Stimulated activated CD8-positive, alpha-beta memory T cell treated with anti-CD3 and anti-CD28 coated beads, Interleukin-4, amount 100 ng/mL, for 48 hours (primary cell): ENCODE results near the gene SRGAP2B.
"Not testable (repeated sequence)": the region's sequence is repeated elsewhere in the genome, so short reads cannot be mapped to it uniquely, and the experiment has no call there.

Experiments
- DNase-seq: peaks from one replicate; pipeline ENCODE4 v3.0.0-alpha.2; 2020

SRGAP2B gene

DNA sequence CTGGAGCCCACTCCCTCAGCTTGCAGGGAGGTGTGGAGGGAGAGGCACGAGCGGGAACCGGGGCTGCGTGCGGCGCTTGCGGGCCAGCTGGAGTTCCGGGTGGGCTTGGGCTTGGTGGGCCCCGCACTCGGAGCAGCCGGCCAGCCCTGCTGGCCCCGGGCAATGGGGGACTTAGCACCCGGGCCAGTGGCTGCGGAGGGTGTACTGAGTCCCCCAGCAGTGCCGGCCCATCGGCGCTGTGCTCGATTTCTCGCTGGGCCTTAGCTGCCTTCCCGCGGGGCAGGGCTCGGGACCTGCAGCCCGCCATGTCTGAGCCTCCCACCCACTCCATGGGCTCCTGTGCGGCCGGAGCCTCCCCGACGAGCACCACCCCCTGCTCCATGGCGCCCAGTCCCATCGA lies 104.5 kb downstream of the SRGAP2B start:
- not testable (repeated sequence) for DNase-seq

GRCh38 chr1:144987131-144987530 lies 108.0 kb downstream of the SRGAP2B start:
- DNase-seq: not testable (repeated sequence)

DNA sequence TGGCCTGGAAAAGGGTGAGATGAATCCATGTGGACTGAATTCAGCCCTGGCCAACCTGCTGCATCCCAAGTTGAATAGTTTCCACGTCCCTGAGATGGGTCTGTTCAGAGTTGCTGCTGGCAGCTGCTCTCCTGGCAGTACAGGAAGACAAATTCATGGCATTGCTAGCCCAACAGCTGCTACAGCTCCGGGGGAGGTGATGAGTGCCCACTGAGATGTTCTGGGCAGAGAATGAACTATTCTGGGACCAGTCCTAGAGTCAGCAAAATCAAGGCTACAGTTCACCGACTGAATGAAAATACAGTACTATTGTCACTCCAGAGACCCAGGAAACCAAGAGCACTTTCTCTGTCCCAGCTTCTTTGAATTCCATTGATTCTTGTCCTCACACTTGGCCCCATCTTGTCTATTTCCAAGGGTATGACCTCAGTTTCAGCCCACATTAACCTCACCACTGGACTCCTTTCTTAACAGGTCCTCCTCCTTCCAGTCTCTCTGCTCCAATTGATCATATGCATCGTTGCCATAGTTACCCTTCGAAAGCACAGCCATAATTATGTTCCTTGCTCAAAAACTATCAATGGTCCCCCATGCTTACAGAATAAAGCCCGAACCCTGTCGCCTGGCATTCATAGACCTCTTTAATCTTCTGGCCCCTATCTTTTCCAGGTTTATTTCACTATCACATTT lies 108.8 kb downstream of the SRGAP2B start:
- not testable (repeated sequence) for DNase-seq

DNA sequence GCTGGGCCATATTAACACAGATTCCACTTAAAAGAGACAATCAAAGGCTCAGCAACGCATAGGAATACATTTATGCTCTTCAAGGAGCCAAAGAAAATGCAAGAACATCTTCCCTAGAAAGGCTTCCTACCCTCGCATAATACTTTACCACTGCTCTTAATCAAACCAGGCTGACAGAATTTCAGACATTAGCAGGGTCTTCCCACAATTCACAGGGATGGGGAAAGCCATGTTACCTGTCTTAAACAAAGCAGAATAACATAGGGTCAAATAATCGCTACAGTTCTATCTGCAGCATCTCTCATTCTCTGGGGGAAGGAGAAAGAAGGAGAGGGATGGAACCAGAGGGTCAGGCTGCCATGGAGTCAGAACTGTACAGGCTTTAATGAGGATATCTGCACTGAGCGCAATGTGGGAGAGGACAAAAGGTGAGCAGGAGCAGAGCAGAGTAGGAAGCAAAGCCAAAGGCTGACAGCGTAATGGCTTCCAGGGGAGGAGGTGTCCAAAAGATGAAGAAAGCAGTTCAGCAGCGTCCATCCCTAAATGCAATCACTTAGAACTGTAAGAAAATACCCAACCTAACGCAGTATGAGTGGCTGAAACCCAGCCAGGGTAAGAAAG lies 109.5 kb downstream of the SRGAP2B start:
- DNase-seq: not testable (repeated sequence)

DNA sequence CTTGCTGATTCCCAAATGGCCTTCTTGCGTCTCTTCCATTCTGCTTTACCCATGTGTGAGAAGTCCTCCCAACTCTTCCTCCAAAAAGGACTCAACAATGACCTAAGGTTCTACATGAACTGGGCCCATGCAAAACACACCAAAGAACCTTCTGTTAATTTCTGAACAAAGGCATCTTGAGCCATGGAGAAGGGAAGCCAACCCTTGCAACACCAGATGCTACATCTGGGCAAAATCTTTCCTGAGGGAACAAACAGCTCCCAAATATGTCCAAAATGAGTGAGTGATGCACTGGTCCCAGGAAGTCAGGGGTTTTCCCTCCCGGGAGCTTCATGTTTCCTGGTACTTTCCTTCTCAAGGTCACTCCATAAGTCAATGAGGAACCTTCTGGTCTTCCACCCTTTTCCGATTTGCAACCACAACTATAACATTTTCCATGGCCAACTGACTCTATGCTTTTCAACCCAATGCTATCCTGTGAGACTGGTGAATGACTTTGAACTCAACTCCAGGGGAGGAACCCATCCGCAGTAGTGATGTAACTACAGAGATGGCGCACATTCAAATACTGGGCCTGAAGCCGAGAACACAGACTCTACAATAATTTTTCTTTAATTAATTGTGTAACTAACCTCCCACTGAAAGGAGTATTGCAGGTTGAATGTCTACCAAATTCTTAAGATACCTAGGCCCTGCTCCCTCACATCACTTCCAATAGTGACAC lies 112.2 kb downstream of the SRGAP2B start:
- DNase-seq: not testable (repeated sequence)

DNA sequence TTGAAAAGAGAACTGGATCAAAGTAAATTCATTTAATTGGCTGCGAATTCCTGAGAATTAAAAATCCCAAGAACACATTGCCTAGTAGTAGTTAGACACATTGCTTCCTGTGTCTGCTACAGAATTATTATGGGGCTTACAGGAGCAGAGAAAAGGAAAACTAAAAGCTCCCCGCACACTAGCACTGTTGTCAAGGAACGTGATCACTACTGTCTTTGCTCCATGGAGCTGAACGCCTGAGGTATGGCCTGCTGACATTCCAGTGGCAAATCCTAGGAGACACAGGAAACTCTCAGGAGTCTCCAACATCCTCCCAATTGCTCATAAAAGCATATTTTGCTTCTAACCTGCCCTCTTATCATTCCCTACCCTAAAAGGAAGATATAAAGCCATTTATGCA lies 114.0 kb downstream of the SRGAP2B start:
- not testable (repeated sequence) for DNase-seq

GRCh38 chr1:144979960-144980595 lies 115.0 kb downstream of the SRGAP2B start:
- not testable (repeated sequence) for DNase-seq

- DNase-seq: not testable (repeated sequence)
These were observed 117.3 kb downstream of the SRGAP2B start for GRCh38 chr1:144977856-144978255.

DNA sequence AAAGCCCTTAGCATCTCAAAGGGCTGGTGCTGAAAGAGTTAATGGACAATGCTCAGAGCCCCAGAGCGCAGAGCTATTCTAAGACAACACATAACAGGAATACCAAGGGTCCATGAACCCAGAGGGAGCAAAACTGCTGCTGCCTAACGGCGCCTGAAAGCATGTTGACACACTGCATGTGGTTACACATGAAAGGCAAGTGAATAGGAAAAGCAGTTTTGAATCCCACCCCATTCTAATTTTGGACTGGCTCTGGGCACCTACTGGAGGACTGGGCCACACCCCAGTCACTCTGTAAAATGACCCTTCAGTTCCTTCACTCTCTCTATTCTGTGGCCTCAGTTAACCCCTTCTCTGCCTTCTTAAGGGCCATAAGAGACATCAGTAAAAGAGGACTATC lies 123.2 kb downstream of the SRGAP2B start:
- DNase-seq: not testable (repeated sequence)

GRCh38 chr1:144966488-144966887 lies 128.6 kb downstream of the SRGAP2B start:
- not testable (repeated sequence) for DNase-seq

GRCh38 chr1:144964765-144965164 lies 130.4 kb downstream of the SRGAP2B start:
- DNase-seq: not testable (repeated sequence)

DNA sequence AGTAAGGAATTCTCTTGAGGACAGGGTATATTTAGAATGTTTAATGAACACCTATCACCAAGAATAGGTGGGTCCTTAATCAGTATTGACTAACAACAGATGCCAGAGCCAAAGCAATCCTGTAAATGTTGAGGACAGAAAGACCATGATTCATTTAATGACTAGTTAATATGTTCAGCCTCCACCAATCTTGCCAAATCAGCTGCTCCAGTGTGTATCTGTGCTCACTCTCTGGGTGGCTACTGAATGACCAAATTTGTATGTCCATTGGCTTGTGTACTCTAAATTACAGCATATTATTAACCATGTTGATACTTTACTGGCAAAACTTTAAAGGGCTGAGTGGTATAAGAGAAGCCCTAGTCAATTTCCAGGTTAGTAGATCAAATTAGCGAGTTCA lies 130.9 kb downstream of the SRGAP2B start:
- DNase-seq: not testable (repeated sequence)

GRCh38 chr1:144963571-144963970 lies 131.6 kb downstream of the SRGAP2B start:
- not testable (repeated sequence) for DNase-seq

GRCh38 chr1:144961604-144962583 lies 133.2 kb downstream of the SRGAP2B start:
- not testable (repeated sequence) for DNase-seq

DNA sequence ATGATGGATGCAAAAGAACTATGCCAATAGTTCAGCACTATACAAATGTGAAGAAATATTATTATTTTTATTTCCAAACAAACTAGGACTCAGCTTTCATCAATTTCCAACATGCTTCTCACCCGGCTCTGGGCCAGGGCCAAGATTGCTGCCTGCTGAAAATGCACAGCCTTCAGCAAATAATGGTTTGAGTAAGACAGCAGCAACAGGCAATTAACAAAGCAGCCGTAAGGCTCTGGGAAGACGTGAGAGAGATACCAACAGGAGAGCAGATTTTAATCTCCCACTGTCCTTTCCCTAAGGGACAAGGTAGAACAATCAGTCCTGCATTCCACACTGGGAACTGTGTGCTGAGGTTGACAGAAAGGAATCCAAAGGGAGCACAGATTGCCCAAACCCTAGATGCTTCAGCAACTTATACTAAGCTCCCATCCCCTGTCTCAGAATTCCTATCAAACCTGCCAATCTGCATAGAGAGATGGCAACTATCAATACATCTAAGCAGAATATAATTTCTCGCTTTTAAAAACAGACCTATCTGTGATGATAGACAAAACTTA lies 134.1 kb downstream of the SRGAP2B start:
- not testable (repeated sequence) for DNase-seq

DNA sequence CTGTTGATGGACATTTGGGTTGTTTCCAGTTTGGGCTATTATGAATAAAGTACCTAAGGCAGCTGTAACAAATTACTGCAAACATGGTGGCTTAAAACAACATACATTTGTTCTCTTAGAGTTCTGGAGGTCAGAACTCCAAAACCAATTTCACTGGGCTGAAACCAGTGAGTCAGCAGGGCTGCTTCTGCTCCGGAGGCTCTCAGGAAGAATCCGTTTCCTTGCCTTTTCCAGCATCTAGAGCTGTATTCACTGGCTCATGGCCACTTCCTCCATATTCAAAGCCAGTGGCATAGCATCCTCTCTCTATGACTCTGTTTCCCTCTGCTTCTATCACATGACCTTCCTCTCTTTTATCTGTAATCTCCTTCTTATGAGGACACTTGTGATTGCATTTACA lies 146.7 kb downstream of the SRGAP2B start:
- DNase-seq: not testable (repeated sequence)

GRCh38 chr1:144947495-144947894 lies 147.6 kb downstream of the SRGAP2B start:
- DNase-seq: not testable (repeated sequence)

DNA sequence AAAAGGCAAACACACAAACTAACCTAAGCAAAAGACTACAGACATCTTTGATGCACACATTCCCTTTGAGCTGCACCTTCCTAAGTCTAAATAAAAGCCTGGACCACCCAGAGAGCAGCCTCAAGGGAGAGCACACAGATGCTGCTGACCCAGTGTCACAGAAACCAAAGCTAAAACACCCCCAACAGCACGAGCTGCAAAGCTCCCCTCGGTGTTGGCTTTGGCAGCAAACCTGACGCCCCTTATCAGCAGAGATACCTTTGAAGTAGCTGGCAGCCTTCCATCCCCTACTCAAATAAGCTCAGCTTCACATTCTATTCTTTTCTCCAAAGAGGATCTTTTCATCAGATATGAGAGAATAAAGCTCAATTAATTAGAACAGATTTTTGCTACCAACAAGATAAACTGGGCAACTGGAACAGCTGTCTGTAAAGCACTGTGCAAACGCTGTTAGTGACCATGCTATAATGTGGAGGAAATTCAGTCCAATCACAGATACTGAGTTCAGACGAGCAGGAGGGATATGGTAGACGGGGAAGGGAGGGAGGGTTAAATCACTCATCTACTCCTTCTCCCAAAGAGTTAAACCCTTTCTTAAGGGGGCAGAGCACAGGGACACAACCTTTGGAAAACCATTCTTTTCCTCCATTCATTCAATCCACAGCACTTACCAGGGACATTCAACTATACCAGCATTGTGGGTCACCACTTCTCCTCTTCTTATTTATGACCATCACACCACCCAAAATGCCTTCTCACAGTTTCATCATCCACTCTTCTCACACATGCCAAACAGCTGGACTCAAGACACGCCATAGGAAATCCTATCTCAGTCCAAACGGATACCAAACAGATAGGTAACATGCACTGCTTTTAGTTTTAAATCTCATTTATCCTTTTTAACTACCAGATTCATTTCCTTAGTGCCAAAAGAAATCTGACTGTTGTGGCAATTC lies 148.3 kb downstream of the SRGAP2B start:
- DNase-seq: not testable (repeated sequence)

DNA sequence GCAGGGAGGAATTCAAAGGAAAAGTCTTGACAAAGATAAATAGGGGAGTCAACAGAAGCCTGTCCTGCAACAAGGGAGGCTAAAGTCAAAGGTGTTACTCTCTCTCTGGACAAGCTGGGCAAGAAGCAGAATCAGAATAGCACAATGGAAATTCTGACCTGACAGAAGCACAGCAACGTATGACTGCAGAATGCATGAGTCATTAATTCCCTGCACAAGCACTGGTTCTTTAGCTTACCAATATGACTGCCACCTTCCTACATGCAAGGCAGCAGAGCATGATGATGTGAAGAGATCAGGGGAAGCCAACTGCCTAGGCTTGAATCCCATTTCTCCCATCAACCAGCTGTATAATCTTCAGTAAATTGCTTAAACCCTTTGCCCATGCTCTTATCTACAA lies 153.4 kb downstream of the SRGAP2B start:
- not testable (repeated sequence) for DNase-seq

DNA sequence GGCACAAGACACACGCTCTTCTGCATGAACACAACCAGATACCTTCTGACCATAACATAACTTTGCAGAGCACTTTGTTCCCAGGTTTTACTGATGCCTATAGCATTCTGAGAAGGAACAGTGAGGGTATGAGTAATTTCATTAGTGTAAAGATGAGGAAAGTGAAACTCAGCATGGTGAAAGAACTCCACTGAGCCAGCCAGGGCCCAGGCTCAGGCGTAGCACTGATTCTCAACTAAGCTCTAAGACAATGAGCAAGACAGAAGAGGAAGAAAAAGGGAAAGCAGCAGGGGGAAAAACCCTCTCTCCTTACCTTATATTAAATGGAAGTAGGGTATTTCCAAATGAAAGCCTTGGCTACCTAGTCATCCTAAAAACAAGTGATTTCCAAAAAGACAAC lies 155.1 kb downstream of the SRGAP2B start:
- DNase-seq: not testable (repeated sequence)
